Calu3 (cell line): ENCODE results near the gene SCFD2. TPM values are rescaled to one million over a fixed set of nuclear protein-coding genes. Genes with fewer than 3 reads are reported as not detected.

Experiments used
- BruUV-seq: library from RNA; stranded (reverse); fragments of 400-500 nt; replicated peaks from 2 replicates; lab custom pipeline; 2021; lab: Mats Ljungman, UMichigan
- CTCF ChIA-PET: fragments of 300-600 bp; sonication (Branson Sonifier 250); formaldehyde crosslinking; loops from one replicate; lab custom pipeline; 2022; ENCODE audit warnings: antibody characterized with exemption; lab: Charles Lee
- DNase-seq: peaks from one replicate; pipeline ENCODE4 v3.0.0; 2022
- H3K27ac Mint-ChIP-seq: one replicate; pipeline ENCODE4 v1.8.0; 2022; ENCODE audit warnings: mixed read lengths; ENCODE audit not compliant: unreplicated experiment
- H3K27me3 Mint-ChIP-seq: one replicate; pipeline ENCODE4 v1.8.0; 2022; ENCODE audit warnings: mixed read lengths; ENCODE audit not compliant: unreplicated experiment
- H3K36me3 Mint-ChIP-seq: one replicate; pipeline ENCODE4 v1.8.0; 2022; ENCODE audit warnings: mild to moderate bottlenecking, moderate library complexity, mixed read lengths; ENCODE audit not compliant: insufficient read depth, unreplicated experiment
- H3K4me1 Mint-ChIP-seq: one replicate; pipeline ENCODE4 v1.8.0; 2022; ENCODE audit warnings: mild to moderate bottlenecking, low read depth, mixed read lengths; ENCODE audit not compliant: unreplicated experiment
- H3K4me3 Mint-ChIP-seq: one replicate; pipeline ENCODE4 v1.8.0; 2022; ENCODE audit warnings: mild to moderate bottlenecking, low read depth, moderate library complexity, mixed read lengths; ENCODE audit not compliant: unreplicated experiment
- H3K9me3 Mint-ChIP-seq: one replicate; pipeline ENCODE4 v1.8.0; 2022; ENCODE audit warnings: low read depth, mixed read lengths; ENCODE audit not compliant: unreplicated experiment
- CTCF ChIP-seq: fragments of 200-600 bp; IDR thresholded peaks from one replicate; pipeline ENCODE4 v1.8.0; 2022; ENCODE audit warnings: antibody characterized with exemption; ENCODE audit not compliant: unreplicated experiment
- intact Hi-C: fragments of 100-400 bp; cut with micrococcal nuclease; formaldehyde crosslinking; loops from one replicate; pipeline ENCODE4 v1.10.0; 2022; ENCODE audit not compliant: unreplicated experiment
- total RNA-seq: library from RNA; stranded (reverse); gene quantifications from 2 replicates; pipeline ENCODE4 v1.2.3, GENCODE V29; 2022

SCFD2 gene
- total RNA-seq, 1 experiment from 2014 or later = 16.7 TPM

- Mint-ChIP-seq H3K27me3 (no peaks in the 10 kb centered on the region), H3K27ac (no peak overlapping the region), H3K4me3 (no peak overlapping the region), H3K4me1 (no peaks in the 10 kb centered on the region), H3K36me3 (no peaks in the 10 kb centered on the region), H3K9me3 (no peaks in the 10 kb centered on the region)
- TF ChIP-seq CTCF = no peak
- intact Hi-C loops = no loop called here
- no TSS peak for BruUV-seq
- no peak for DNase-seq
- CTCF ChIA-PET = no interaction called here
Observed at GRCh38 chr4:53128706-53129357, 237.0 kb downstream of the SCFD2 start.

- Mint-ChIP-seq H3K9me3 (no peaks in the 10 kb centered on the region), H3K4me3 (no peak overlapping the region), H3K27me3 (no peaks in the 10 kb centered on the region), H3K27ac (no peak overlapping the region), H3K36me3 (no peaks in the 10 kb centered on the region), H3K4me1 (no peaks in the 10 kb centered on the region)
- TF ChIP-seq CTCF = no peak
- intact Hi-C loops = no loop called here
- BruUV-seq = no TSS peak
- no peak for DNase-seq
- CTCF ChIA-PET = no interaction called here
Observed at GRCh38 chr4:53128231-53128630, 237.6 kb downstream of the SCFD2 start.

- no peaks in the 10 kb centered on the region for H3K27me3 Mint-ChIP-seq
- no peaks in the 10 kb centered on the region for H3K36me3 Mint-ChIP-seq
- no peak overlapping the region for H3K4me3 Mint-ChIP-seq
- BruUV-seq = no TSS peak
- H3K9me3 Mint-ChIP-seq = no peaks in the 10 kb centered on the region
- TF ChIP-seq CTCF = no peak
- DNase-seq = no peak
- CTCF ChIA-PET = interaction anchor here (0.7 kb wide), 1 partner anchor 349 kb away, joined by 3 read pairs; no protein-coding TSS in a partner anchor
- no peak overlapping the region for H3K27ac Mint-ChIP-seq
- H3K4me1 Mint-ChIP-seq = no peaks in the 10 kb centered on the region
- intact Hi-C loops = no loop called here
Observed at GRCh38 chr4:53127365-53127764, 238.5 kb downstream of the SCFD2 start.

- H3K4me3 Mint-ChIP-seq = no peak overlapping the region
- no peaks in the 10 kb centered on the region for H3K9me3 Mint-ChIP-seq
- BruUV-seq = no TSS peak
- TF ChIP-seq CTCF = no peak
- no peaks in the 10 kb centered on the region for H3K36me3 Mint-ChIP-seq
- intact Hi-C loops = no loop called here
- CTCF ChIA-PET = no interaction called here
- H3K27ac Mint-ChIP-seq = no peak overlapping the region
- H3K4me1 Mint-ChIP-seq = no peaks in the 10 kb centered on the region
- DNase-seq = no peak
- H3K27me3 Mint-ChIP-seq = no peaks in the 10 kb centered on the region
Observed at GRCh38 chr4:53126099-53126498, 239.8 kb downstream of the SCFD2 start.
